Heart right ventricle (tissue), 16 donors: Measurements from ENCODE around the gene SLC29A1. TPM values are rescaled to one million over a fixed set of nuclear protein-coding genes. Genes with fewer than 3 reads are reported as not detected.

Experiments
- ATAC-seq, 8 donors: fragments of 200-7000 bp; cut with Tn5 transposase; one replicate each; pipeline ENCODE4 v1.9.1; 2020; ENCODE audit warnings: mild to moderate bottlenecking in 8 of 8, moderate library complexity in 8 of 8, moderate number of reproducible peaks in 1 of 8
- DNase-seq, 2 donors: peaks; one replicate each; pipeline ENCODE4 v3.0.0-alpha.2; 2020
- H3K27ac ChIP-seq, 10 donors: fragments of 200-600 bp; sonication (generic) in 2 of 10; one replicate each; pipeline versions ENCODE4 v1.5.0 to v1.8.0; 2020 to 2022; ENCODE audit warnings: mild to moderate bottlenecking in 3 of 10
- H3K27me3 ChIP-seq, 7 donors: fragments of 200-600 bp; one replicate each; pipeline ENCODE4 v1.8.0; 2021 to 2022; ENCODE audit warnings: mild to moderate bottlenecking in 2 of 7
- H3K36me3 ChIP-seq, 9 donors: fragments of 200-600 bp; sonication (generic) in 1 of 9; one replicate each; pipeline versions ENCODE4 v1.5.0 to v1.8.0; 2020 to 2022; ENCODE audit warnings: mild to moderate bottlenecking in 2 of 9
- H3K4me1 ChIP-seq, 9 donors: fragments of 200-600 bp; sonication (generic) in 1 of 9; one replicate each; pipeline versions ENCODE4 v1.5.0 to v1.8.0; 2020 to 2022; ENCODE audit warnings: mild to moderate bottlenecking in 4 of 9
- H3K4me3 ChIP-seq, 10 donors: fragments of 200-600 bp; sonication (generic) in 2 of 10; one replicate each; pipeline versions ENCODE4 v1.5.0 to v1.8.0; 2020 to 2022; ENCODE audit warnings: mild to moderate bottlenecking in 7 of 10, moderate library complexity in 2 of 10
- H3K9me3 ChIP-seq, 11 donors: fragments of 200-600 bp in 10 of 11; sonication (generic) in 2 of 11; one replicate each; pipeline versions ENCODE4 v1.5.0 to v1.8.0; 2013 to 2022; ENCODE audit warnings: mild to moderate bottlenecking in 2 of 11, control low read depth in 1 of 11, moderate library complexity in 1 of 11
- WGBS, 2 donors: extraction: QIAGEN DNeasy Blood & Tissue Kit; methylation state at CpG; one replicate each; pipeline ENCODE4 v1.1.7; 2013; ENCODE audit warnings: inconsistent platforms in 1 of 2; 5-methylcytosine and 5-hydroxymethylcytosine counted together
- intact Hi-C, 10 donors: fragments of 100-400 bp; cut with DNase I; formaldehyde crosslinking; loops; one replicate each; pipeline versions ENCODE4 v1.11.1 to v1.14.2; 2022
- polyA plus RNA-seq, 2 donors: library from polyadenylated mRNA; stranded (reverse); fragments of 200-250 nt; gene quantifications; one replicate each; pipeline ENCODE4 v1.2.3, GENCODE V29; 2013
- total RNA-seq, 10 donors: library from RNA; stranded (reverse); fragmentation: NEBNext Ultra II Directional in 3 of 10; extraction: Animal tissue kit (Norgen Biotek cat#: 25700) in 3 of 10; gene quantifications; one replicate each; pipeline versions ENCODE4 v1.2.1 to v1.2.4, GENCODE V29; 2021 to 2023
- TF ChIP-seq, protein P1 (sequence below), 9 donors: fragments of 200-600 bp; sonication (generic) in 2 of 9; IDR thresholded peaks; one replicate each; pipeline versions ENCODE4 v1.5.0 to v1.8.0; 2021 to 2022; ENCODE audit warnings: antibody characterized with exemption in 9 of 9, mild to moderate bottlenecking in 5 of 9, moderate library complexity in 1 of 9
- donor health status: Arrhythmogenic right ventricular cardiomyopathy.
- donor health status: ischemic (EF 13 %, LVEDD 7.1; RV severe dilation, severe dysfunction).
- donor health status: healthy with polysubstance abuse.
- donor health status: DM: no; HTN: yes; CAD: no.
- donor health status: DM: no; HTN: no; CAD: no.
- donor health status: ischemic (EF 25% LVEDD 6.9; RV normal size, moderate dysfunction).
- donor health status: ischemic (EF 25% LVEDD 5.7; RV mildly dilated, moderate dysfunction).
- donor health status: healthy.
- donor health status: DM: yes; HTN: yes; CAD: no.
- donor health status: Ischemic cardiomyopathy.
- donor health status: ischemic (EF 35%, LVEDD 5.7; RV mildly dilated, moderate dysfunction).
- donor health status: nonischemic (EF 11% LVEDD 7.7; RV severe dilation, severe dysfunction).
- donor health status: DM: yes; HTN: yes; CAD: no.
- donor health status: PGD.
- donor health status: ischemic (EF 29% LVEDD 5.4; RV normal size, mild dysfunction).
- donor health status: nonischemic (EF 23%, LVEDD 6.1; RV moderate dilation, normal function).

Gene SLC29A1
- total and polyA plus RNA-seq, 12 donors = 46.3 to 198 (median 136) TPM

DNA sequence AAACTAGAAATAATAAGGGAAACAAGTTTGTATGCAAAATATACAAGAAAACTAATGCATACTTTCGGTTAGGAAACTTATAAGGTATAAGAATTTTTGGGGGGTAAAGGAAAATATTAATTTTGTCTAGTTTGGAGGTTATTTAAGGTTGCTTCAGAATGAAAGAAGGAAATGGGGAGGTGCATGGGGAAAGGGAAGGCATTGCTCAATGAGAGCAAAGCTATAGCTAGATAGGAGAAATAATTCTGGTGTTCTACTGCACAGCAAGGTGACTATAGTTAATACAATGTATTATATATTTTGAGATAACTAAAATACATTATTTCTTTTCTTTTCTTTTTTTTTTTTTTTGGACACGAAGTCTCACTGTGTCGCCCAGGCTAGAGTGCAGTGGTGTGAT is 12.1 kb upstream of the SLC29A1 start:
- WGBS, 2 donors = 93 to 95% methylated on average over 3 of the region's 3 CpGs
- TF ChIP-seq, protein P1, sequence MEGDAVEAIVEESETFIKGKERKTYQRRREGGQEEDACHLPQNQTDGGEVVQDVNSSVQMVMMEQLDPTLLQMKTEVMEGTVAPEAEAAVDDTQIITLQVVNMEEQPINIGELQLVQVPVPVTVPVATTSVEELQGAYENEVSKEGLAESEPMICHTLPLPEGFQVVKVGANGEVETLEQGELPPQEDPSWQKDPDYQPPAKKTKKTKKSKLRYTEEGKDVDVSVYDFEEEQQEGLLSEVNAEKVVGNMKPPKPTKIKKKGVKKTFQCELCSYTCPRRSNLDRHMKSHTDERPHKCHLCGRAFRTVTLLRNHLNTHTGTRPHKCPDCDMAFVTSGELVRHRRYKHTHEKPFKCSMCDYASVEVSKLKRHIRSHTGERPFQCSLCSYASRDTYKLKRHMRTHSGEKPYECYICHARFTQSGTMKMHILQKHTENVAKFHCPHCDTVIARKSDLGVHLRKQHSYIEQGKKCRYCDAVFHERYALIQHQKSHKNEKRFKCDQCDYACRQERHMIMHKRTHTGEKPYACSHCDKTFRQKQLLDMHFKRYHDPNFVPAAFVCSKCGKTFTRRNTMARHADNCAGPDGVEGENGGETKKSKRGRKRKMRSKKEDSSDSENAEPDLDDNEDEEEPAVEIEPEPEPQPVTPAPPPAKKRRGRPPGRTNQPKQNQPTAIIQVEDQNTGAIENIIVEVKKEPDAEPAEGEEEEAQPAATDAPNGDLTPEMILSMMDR (IDR thresholded peaks at IDR 0.05) = no peak
- ATAC-seq = no peak
- Histone ChIP-seq H3K4me1 (peaks cover 0 to 6% (median 2%) of the 10 kb centered on the region in 9 donors), H3K9me3 (no peaks in the 10 kb centered on the region), H3K4me3 (no peak overlapping the region), H3K27me3 (no peaks in the 10 kb centered on the region), H3K27ac (no peak overlapping the region), H3K36me3 (no peaks in the 10 kb centered on the region)
- intact Hi-C loops = no loop called here
- no peak for DNase-seq

DNA sequence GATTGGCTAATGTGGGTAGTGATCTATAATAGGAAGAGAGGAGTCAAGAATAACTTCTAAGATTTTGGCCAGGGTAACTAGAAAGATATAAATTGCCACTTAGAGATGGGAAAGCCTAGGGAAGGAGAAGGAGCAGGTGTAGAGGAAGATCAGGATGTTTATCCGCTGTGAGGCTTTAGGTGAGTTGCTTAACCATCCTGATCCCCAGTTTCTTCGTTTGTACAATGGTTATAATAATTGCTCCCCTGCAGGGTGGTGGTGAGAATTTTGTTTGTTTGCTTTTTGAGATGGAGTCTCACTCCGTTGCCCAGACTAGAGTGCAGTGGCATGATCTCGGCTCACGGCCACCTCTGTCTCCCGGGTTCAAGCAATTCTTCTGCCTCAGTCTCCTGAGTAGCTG is 9.1 kb upstream of the SLC29A1 start:
- Histone ChIP-seq H3K9me3 (no peaks in the 10 kb centered on the region), H3K4me1 (peaks cover 4 to 36% (median 30%) of the 10 kb centered on the region in 9 donors), H3K4me3 (no peak overlapping the region), H3K36me3 (no peaks in the 10 kb centered on the region), H3K27me3 (no peaks in the 10 kb centered on the region), H3K27ac (no peak overlapping the region)
- intact Hi-C loops = no loop called here
- DNase-seq (no peak), ATAC-seq (no peak)
- WGBS, 2 donors = 93 to 97% methylated on average over 6 of the region's 6 CpGs
- TF ChIP-seq, protein P1 (IDR thresholded peaks at IDR 0.05) = no peak

DNA sequence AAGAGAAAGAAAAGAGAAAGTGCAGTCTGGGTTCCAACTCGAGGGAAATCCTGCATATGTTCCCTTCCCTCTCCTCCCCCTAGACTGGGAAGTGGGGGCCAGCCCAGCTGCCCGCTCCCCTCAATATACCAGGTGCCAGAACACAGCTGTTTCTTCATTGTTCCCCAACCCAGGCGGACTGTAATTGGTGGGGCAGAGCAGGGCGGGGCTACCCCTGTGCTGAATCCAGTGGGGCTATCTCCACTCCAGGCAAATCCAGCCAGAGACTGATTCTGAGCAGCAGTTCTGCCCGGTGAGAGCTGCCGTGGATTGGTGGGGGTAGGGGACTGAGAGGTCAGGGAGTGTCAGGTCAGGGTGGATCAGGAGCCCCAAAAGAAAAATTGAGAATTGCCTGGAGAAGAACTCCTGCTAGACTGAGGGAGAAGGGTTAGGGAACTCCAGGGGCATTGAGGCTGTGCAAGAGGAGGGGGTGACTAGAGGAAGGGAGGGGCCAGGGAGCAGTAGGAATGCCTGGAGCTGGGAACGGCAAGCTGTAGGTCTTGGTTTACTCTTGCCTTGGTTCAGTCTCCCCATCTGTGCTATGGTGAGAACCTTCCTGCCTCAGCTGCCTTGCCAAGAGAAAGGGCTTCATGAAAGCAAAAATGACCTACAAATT is 6.6 kb upstream of the SLC29A1 start, which contains the start of gene MYMX:
MYMX (plus strand) TSS at position 250 of the 655 bp plus-strand sequence. CDS start 546 bp downstream, outside the sequence.
- Histone ChIP-seq H3K27me3 (no peaks in the 10 kb centered on the region), H3K27ac (peak within 1 kb of the TSS; percentile 30 to 98 (median 93)), H3K36me3 (no peaks in the 10 kb centered on the region), H3K4me1 (peaks cover 16 to 61% (median 52%) of the 10 kb centered on the region in 9 donors), H3K4me3 (peak within 1 kb of the TSS in 5 of 10 donors; percentile 4 to 24 (median 15)), H3K9me3 (no peaks in the 10 kb centered on the region)
- DNase-seq = peak; percentile 34 to 47
- TF ChIP-seq, protein P1 (IDR thresholded peaks at IDR 0.05) = no peak
- ATAC-seq = no peak
- WGBS, 2 donors = 28 to 37% methylated on average over 7 of the region's 7 CpGs
- intact Hi-C loops = loop anchor here in 3 of 10 donors (5.0 kb wide), 1 partner anchor 45 kb away; no protein-coding TSS in a partner anchor

DNA sequence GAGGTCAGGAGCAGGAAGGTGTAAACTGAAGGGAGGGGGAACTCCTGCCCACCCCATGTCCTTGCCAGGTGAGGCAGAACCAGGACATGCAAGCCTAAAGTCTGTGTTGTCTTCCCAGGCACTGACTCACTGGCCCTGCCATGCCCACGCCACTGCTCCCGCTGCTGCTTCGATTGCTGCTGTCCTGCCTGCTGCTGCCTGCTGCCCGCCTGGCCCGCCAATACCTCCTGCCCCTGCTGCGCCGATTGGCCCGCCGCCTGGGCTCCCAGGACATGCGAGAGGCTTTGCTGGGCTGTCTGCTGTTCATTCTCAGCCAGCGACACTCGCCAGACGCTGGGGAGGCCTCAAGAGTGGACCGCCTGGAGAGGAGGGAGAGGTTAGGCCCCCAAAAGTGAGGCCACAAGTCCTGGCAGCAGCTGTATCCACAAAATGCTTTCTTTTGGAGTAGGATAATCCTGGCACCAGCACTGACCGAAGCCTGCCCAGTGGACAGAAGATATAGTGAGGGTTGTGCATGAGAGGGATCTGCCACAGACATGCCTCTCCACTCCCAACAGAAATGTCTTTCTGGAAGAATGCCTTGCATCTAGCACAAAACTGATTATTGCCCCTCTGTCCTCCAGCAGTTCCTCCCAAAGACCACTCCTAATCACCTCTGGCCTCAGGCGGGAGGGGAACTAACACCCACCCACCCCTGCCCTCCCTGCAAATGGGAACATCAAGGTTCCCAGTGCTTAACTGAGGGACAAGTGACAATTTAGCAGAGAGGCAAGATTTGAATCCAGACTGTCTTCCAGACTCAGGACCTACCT is 5.9 kb upstream of the SLC29A1 start:
- TF ChIP-seq, protein P1 (IDR thresholded peaks at IDR 0.05) = no peak
- intact Hi-C loops = loop anchor here in 3 of 10 donors (5.0 kb wide), 1 partner anchor 45 kb away; no protein-coding TSS in a partner anchor

More for the DNA sequence above, 5.9 kb upstream of the SLC29A1 start:
- Histone ChIP-seq H3K27me3 (no peaks in the 10 kb centered on the region), H3K27ac (peak overlapping the region; percentile 30 to 98 (median 93)), H3K9me3 (no peaks in the 10 kb centered on the region), H3K36me3 (no peaks in the 10 kb centered on the region), H3K4me3 (peak overlapping the region in 3 of 10 donors; percentile 4 to 24 (median 7)), H3K4me1 (peaks cover 21 to 68% (median 59%) of the 10 kb centered on the region in 9 donors)
- ATAC-seq (peak in 4 of 8 donors; percentile 5 to 19 (median 8)), DNase-seq (peak; percentile 58 to 79)
- WGBS, 2 donors = 42 to 52% methylated on average over 16 of the region's 16 CpGs
